DMS 273 (cell line): ENCODE data around the gene UNG.

Experiments used
- DNase-seq: peaks from one replicate; lab custom pipeline; 2025; ENCODE audit not compliant: unreplicated experiment; lab: John Stamatoyannopoulos, UW

UNG gene

DNA sequence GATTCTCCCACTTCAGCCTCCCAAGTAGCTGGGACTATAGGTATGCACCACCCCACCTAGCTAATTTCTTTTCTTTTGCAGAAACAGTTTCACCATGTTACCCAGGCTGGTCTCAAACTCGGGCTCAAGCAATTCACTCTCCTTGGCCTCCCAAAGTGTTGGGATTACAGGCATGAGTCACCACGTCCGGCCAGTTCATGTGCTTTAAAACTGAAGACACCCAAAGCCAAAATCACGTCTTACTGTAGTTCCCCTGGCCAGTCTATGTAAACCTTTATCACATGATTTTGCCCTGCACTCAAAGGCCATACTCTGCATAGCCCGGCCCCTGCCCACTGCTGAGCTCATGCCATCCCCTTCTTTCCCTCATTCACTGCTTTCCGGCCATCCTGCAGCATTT is 8.6 kb upstream of the UNG start:
- DNase-seq, result no peak

DNA sequence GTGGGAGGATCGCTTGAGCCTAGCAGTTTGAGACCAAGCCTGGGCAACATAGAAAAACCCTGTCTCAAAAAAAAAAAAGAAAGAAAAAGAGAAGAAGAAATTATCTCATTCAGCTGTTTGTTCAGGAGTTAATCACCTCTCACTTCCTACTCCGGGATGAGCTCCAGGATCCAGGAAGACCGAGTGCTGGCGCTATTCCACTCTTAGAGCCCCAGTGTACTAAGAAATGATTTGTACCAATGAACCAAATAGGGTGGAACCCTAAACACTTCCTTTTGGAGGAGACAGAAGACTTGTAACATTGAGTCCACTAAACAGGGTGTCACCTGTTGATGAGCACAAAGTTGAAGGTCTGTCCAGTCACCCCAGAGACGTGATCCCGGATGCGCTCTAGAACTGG is 7.7 kb upstream of the UNG start:
- no peak for DNase-seq

DNA sequence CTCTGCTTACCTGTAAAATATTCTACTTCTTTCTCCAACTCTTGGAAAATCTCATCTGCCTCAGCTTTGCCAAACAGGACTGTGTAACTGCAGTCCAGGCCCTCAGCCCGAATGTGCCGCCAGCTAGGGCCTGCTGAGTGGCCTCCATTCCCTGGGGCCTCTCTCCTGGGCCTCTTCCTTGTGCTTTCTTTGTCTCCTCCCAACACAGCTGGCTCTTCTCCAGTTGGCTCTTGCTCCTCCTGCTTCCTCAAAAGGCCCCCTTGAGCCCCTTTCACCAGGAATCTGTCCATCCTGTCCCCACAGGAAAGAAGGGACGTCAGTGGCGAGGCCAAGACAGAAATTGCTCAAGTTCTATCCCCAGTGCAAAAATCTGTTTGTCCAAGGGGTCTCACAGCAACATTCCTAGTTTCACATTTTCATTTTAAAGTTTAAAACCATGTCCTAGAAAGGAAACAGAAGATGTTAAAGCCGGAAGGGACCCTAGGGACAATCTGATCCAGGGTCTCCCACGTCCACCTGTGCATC is 4.8 kb upstream of the UNG start:
- peak; percentile 13 for DNase-seq

DNA sequence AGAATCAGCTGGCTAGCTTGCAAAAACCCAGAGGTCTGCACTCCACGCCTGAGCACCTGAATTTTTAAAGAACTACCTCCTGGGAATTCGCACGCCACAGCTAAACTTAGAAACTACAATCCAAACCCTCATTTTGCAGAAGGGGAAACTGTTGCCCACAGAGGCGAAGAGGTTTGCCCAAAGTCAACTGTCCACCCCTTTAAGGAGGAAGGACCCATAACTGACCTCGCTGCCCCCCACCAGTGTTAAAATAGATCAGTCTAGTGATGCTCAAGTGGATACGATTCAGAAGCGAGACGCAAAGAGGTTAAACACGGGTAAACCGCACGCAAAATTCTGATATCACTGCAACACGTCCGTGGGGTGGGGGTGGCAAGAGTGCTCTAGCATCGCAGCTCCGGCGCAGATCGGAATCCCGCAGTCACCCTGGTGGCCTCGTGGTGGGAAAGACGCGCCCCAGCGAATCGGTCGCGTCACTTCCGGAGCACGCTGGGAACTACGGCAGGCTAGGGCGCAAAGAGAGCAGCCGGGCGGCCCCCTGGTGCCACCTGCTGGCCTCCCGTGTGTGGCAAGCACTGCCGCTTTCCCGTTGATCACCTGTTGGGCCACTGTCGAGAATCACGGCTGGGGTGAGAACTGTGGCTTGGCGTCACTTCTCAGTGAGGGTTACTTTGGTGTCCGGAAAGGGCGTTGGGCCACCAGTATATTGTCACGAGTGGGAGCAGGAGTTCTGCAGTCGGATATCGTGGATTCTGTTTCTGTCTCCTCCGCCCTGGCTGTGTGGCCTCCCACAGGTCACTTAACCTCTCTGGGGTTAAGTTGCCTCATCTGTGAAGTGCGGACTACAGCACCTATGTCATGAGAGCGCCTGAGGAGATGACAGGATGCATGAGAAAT is 4.1 kb upstream of the UNG start, which contains the start of gene ALKBH2:
ALKBH2 (minus strand) TSS at position 451 of the 897 bp plus-strand sequence. CDS start 686 bp downstream, outside the sequence.
- peak; percentile 94 for DNase-seq

DNA sequence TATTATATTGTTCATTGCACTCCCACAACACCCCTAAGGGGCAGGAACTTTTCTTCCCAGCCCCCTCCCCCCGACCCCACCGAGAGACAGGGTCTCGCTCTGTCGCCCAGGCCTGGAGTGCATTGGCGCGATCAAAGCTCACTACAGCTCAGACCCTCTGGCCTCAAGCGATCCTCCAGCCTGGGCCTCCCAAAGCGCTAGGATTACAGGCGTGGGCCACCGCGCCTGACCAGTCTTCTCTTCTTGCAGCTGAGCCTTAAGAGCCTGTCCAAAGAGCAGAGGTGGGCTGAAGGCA is 310 bp upstream of the UNG start:
- no peak for DNase-seq

DNA sequence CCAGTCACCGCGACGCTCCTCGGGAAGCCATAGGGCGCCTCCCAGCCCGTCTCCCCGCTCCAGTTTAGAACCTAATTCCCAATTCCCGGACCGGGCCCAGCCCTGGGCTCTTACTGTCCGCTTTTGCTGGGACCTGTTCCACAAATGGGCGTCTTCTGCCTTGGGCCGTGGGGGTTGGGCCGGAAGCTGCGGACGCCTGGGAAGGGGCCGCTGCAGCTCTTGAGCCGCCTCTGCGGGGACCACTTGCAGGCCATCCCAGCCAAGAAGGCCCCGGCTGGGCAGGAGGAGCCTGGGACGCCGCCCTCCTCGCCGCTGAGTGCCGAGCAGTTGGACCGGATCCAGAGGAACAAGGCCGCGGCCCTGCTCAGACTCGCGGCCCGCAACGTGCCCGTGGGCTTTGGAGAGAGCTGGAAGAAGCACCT is 797 bp downstream of the UNG start:
- DNase-seq, result peak; percentile 72

DNA sequence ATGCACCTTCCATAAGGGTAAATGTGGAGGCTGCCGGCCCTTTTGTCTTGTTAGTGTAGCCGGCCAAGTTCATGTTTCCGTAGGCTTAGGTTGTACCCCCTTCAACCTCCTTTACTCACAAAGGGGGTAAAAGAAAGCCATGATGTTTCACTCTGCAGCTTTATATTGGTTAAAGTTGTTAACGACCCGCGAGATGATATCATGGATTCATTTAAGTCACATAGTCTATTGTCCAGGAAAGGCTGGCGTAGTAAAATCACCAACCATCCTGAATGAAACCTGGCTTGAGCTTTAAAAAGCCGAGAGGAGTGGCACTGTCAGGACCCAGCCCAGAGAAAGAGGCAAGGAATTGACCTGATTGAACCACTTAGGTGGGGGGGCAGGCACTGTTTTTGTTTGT is 1.3 kb downstream of the UNG start:
- DNase-seq, result peak; percentile 41

DNA sequence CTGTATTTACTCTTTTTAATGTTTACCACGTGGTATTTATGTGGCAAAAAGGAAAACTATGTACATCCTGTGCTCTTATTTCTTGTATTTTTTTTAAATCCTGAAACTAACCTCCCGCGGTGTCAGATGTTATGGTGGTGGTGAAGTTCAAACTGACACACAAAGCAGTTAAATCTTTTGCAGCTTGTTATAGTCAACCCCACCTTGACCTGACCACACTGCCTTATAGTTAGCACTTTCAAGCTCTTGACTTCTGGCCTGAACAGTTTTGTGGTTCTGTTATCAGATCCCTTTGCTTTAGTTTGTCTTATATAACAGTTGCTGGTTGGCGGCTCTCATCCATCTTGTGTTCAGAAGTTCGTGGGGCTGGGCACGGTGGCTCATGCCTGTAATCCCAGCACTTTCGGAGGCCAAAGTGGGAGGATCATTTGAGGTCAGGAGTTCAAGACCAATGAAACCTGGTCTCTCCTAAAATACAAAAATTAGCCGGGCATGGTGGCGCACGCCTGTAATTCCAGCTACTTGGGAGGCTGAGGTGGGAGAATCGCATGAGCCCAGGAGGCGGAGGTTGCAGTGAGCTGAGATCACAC is 2.1 kb downstream of the UNG start:
- no peak for DNase-seq

DNA sequence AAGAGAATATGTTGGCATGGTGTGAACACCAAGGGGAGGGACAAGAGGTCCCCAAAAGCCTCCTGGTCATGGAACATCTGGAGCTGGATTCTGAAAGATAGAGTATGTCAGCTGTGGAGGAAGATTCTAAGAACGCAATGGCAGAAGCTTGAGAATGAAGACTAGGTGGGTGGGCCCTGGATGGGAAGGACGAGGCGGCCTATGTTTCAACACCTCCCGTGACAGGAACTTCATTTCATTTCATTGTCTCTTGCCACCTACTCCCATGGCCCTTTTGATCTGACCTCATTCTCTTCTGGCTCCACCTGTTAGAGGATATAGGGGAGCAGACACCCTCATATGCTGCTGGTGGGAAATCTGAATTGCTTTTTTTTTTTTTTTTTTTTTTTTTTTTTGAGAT is 3.3 kb downstream of the UNG start:
- no peak for DNase-seq

DNA sequence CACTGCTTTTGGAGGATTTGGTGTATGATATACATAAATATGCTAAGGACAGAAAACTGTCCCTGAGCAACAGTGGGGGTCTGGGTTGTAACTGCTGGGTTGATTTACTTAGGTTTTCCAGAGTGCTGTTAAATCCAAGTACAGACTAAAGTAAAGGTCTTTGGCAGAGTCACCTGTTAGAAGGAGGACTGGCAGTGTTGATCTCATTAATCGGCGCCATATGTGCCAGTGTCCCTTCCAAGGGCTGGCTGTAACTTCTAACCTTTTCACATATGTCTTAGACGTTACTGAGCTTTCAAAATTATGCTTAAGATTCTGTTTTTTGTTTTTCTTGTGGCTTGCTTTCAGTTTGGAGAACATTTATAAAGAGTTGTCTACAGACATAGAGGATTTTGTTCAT is 5.1 kb downstream of the UNG start:
- DNase-seq, result peak; percentile 10

DNA sequence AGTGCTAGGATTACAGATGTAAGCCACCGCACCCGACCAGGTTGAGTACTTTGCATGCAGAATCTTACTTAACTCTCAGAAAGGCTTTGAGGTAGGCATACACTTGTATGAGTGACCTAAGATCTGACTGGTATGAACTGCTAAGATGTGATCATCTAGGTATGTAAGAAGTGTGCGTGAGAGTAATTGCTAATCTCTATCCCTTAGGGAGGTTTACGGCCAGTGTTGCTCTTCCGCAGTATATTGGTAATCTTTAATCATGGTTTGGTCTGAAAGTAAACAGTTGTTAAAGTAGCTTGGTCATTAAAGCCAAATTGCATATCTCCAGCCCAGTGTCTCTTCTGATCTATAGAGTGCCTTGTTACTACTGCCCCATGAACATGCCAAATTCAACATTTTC is 7.8 kb downstream of the UNG start:
- no peak for DNase-seq

DNA sequence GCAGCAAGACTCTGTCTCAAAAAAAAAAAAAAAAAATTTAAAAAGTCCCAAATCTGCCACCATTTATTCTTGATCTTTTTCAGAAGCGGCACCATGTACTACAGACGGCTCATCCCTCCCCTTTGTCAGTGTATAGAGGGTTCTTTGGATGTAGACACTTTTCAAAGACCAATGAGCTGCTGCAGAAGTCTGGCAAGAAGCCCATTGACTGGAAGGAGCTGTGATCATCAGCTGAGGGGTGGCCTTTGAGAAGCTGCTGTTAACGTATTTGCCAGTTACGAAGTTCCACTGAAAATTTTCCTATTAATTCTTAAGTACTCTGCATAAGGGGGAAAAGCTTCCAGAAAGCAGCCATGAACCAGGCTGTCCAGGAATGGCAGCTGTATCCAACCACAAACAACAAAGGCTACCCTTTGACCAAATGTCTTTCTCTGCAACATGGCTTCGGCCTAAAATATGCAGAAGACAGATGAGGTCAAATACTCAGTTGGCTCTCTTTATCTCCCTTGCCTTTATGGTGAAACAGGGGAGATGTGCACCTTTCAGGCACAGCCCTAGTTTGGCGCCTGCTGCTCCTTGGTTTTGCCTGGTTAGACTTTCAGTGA is 12.5 kb downstream of the UNG start:
- peak; percentile 36 for DNase-seq

DNA sequence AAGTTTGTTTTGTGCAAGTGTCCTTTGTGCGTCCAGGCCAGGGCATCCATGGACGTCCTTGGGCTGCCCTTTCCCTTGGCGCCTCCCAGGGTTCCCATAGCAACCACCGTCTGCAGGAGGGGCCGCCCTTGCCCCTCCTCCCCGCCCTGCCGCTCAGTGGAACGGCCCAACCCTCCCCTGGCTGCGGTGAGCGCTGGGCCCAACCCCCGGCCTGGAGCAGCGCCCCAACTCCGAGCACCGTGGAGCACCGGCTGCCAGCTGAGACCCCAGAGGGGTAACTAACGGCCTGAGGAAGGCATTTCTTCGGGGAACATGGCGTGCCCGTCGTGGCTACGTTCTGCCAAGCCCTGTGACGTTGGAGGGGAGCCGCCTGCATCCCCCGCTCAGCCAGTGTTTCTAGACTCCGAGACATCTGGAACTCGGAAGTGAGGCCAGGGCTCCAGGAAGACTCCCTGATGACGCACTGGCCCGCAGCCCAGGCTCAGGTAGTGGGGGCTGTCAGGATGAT is 13.6 kb downstream of the UNG start:
- DNase-seq, result peak; percentile 62

DNA sequence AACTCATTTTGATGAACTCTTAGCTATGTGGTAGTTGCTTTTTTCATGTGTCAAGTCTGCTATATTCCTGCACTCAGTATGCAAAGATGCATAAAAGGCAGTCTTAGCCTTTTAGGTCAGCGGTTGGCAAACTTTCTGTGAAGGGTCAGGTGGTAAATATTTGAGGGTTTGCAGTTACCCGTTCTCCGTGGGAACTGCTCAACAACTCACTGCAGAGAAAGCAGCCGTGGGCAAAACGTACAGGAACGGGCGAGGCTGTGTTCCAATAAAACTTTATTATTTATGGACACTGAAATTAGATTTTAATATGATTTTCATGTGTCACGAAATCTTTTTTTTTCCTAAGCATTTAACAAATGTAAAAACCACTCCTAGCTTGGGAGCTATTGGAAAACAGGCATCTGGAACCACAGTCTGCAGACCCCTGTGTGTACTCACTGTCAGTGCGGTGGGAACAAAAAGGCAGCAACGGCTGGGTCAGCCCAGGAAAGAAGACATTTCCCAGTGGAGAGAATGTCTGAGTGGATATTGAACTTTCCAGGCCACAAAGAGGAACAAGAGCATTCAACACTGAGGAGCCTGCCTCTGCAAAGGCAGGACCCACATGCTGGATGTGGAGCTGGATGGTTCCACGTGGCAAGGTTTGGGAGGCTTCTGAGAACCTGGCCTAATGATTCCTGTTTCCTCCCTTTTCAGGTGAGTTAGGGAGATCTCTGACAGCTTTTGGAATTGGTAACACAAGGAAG is 15.5 kb downstream of the UNG start:
- no peak for DNase-seq

DNA sequence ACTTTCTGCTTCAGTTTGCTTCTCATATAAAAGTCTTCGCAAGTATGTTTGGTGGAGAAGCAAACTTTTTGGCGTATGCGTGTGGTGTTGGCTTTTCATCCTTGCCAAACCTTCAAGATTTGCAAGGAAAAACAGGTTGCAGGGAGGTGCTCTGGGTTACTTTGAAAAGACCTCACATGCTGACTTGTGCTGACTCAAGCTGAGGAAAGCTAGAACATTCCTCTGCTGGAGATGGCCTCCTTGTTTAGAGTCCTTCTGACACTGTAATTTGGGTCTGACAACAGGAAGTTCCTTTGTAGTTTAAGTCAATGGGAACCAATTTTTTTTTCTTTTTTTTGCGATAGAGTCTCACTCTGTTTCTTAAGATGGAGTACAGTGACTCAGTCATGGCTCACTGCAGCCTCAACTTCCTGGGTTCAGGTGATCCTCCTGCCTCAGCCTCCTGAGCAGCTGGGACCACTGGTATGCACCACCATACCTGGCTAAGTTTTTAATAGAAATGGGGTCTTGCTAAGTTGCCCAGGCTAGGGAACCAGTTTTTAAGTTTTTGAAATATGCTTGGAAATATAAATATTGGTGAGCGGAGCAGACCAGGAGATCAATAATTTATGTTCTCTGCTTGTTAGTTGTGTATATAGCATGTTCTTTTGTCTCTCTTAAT is 16.4 kb downstream of the UNG start:
- no peak for DNase-seq

DNA sequence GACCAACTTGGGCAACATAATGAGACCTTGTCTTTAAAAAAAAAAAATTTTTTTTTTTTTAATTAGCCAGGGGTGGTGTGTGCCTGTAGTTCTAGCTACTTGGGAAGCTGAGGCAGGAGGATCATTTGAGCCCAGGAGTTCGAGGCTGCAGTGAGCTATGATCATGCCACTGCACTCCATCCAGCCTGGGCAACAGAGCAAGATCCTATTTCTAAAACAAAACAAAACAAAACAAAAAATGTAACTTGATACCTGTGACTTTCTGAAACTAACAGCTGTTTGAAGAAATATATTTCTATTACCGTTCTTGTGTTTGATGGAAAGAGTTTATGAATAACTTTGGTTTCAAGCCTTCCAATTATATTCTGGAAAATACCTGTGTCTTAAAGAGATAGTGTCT is 17.2 kb downstream of the UNG start:
- no peak for DNase-seq

DNA sequence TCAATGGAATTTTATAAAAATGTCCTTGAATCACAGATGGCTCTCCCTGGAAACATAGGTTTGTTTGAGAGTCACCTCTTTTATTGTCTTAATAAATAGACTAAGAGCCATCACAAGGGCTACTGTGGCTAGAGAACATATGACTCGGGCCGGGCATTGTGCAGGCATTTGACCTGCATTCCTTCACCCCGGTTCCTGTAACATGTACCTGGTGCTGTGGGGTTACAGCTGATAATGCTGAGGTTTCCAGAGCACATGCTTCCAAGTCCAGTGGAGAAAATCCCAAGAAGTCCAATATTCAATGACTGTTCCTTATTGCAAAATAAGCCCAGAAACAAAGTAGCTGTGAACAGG is 18.0 kb downstream of the UNG start:
- no peak for DNase-seq

DNA sequence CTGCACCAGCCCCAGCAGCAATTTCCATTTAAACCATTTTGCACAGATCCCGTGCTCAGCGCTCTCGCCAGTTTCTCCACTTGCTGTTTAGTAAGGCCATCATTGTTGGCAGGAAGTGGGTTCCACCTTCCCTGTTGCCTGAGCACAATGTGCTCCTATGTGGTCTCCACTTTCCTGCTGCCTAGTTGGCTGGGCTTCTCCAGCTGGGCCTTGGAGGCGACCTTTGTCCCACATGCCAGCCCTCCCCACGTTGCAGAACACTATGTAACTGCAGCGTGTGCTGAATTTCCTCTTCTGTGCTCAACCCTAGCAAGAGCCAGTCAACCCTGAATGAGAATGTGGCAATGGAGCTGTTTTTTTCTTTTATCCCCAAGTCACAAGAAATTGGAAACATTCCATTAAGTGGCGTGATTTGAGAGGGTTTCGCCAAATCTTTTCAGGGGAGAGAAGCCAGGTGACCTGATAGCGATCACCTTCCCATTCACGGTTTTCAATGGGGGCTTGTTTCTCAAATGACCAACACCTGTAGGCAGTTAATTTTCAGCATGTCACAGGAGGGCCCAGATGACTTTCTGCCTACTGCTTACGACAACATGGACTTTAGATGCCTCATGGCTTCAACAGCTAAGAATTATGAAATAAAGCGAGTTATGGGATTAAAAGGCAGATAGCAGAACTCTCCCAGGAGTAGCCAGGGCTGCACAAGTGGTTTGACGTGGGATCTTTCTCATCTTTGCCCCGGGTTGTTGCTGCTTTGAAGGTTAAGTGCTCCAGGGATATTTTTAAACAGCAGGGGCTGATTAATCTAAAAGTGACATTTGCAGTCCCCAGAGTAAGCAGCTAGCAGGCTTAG is 18.6 kb downstream of the UNG start, which contains the start of gene ACACB:
ACACB (plus strand) TSS at position 830 of the 853 bp plus-strand sequence. CDS start 22,819 bp downstream, outside the sequence.
- no peak for DNase-seq

DNA sequence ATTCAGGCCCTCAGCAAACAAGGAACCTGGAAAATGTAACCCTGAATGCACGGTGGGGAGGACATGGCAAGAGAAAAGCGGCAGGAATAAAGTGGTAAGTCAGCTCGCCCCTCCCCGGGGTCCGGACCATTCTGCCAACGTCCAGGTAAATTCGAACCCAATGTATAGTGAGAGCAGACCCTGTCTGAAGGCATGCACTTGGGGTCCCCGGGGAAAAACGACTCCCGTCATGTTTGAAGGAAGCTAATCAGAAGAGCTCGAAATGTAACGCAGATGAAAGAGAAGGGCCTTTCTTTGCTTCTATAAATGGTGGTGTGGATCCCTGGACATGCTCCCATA is 19.2 kb downstream of the UNG start:
- no peak for DNase-seq

DNA sequence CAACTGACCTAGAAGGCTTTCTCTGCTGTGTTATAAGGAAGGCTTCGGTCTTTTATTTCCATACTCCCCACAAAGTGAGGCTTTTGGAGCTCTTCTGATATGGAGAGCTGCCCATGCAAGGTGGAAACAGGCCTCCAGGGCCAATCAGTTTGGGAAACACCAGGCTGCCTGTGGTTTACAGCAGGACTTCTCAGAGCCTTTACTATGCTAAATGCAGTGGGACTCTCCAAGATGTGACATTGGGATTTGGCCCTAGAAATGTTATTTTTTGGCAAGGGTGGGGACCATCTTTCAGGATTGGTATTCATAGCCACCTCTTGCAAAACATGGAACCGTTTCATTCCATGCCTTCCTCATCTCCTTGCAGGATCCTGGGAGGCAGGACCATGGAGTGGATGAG is 22.7 kb downstream of the UNG start:
- DNase-seq, result no peak
